Skeletal muscle cell (primary cell): Measurements from ENCODE around the gene NTSR2.

Experiments used
- DNase-seq: peaks from one replicate; pipeline ENCODE4 v3.0.0-alpha.2; 2010; ENCODE audit warnings: low read depth
- H3K4me3 ChIP-seq: 2 replicates; pipeline ENCODE4 v1.5.1; 2011; ENCODE audit warnings: low read depth, mild to moderate bottlenecking, control low read depth, low read length, moderate library complexity

The NTSR2 gene

GRCh38 chr2:11701751-11702301 lies 31.8 kb upstream of the NTSR2 start:
- no peak for DNase-seq
- H3K4me3 ChIP-seq = no peak overlapping the region

- no peak for DNase-seq
These were observed 31.2 kb upstream of the NTSR2 start for GRCh38 chr2:11701206-11701605.

GRCh38 chr2:11699686-11700670 lies 30.0 kb upstream of the NTSR2 start:
- H3K4me3 ChIP-seq = no peak overlapping the region
- DNase-seq = no peak

More at GRCh38 chr2:11701206-11701605, 31.2 kb upstream of the NTSR2 start:
- H3K4me3 ChIP-seq = no peak overlapping the region

GRCh38 chr2:11698009-11698922 lies 28.3 kb upstream of the NTSR2 start:
- H3K4me3 ChIP-seq = no peak overlapping the region
- DNase-seq = peak; percentile 78

GRCh38 chr2:11697103-11697871 lies 27.3 kb upstream of the NTSR2 start:
- DNase-seq = peak; percentile 32
- H3K4me3 ChIP-seq = no peak overlapping the region

- no peak overlapping the region for H3K4me3 ChIP-seq
- DNase-seq = no peak
These were observed 26.7 kb upstream of the NTSR2 start for GRCh38 chr2:11696736-11697102.

GRCh38 chr2:11695576-11695975 lies 25.6 kb upstream of the NTSR2 start:
- DNase-seq = no peak
- no peak overlapping the region for H3K4me3 ChIP-seq

- no peak for DNase-seq
- no peak overlapping the region for H3K4me3 ChIP-seq
These were observed 23.0 kb upstream of the NTSR2 start for GRCh38 chr2:11692966-11693521.

GRCh38 chr2:11691076-11691660 lies 21.2 kb upstream of the NTSR2 start:
- DNase-seq = no peak
- no peak overlapping the region for H3K4me3 ChIP-seq

- peak; percentile 47 for DNase-seq
- H3K4me3 ChIP-seq = peak overlapping the region; percentile 28
These were observed 18.5 kb upstream of the NTSR2 start for GRCh38 chr2:11688222-11689069.

GRCh38 chr2:11687736-11688135 lies 17.7 kb upstream of the NTSR2 start:
- no peak for DNase-seq
- H3K4me3 ChIP-seq = no peak overlapping the region

GRCh38 chr2:11685906-11686470 lies 16.0 kb upstream of the NTSR2 start:
- H3K4me3 ChIP-seq = no peak overlapping the region
- DNase-seq = no peak

- no peak overlapping the region for H3K4me3 ChIP-seq
- no peak for DNase-seq
These were observed 15.0 kb upstream of the NTSR2 start for GRCh38 chr2:11684894-11685460.

GRCh38 chr2:11683966-11684365 lies 14.0 kb upstream of the NTSR2 start:
- no peak overlapping the region for H3K4me3 ChIP-seq
- DNase-seq = no peak

GRCh38 chr2:11683476-11683875 lies 13.5 kb upstream of the NTSR2 start:
- H3K4me3 ChIP-seq = no peak overlapping the region
- DNase-seq = no peak

- no peak for DNase-seq
- no peak overlapping the region for H3K4me3 ChIP-seq
These were observed 12.6 kb upstream of the NTSR2 start for GRCh38 chr2:11682590-11682915.
